H9 (cell line): ENCODE data around the gene WSCD2. TPM values are rescaled to one million over a fixed set of nuclear protein-coding genes. Genes with fewer than 3 reads are reported as not detected.

Source experiments
- DNase-seq: peaks from one replicate; pipeline ENCODE4 v3.0.0-alpha.2; 2017
- H2AFZ ChIP-seq: one replicate; pipeline ENCODE4 v1.6.1; 2013; ENCODE audit warnings: mild to moderate bottlenecking, low read length, control low read depth, moderate library complexity
- H2AK5ac ChIP-seq: 2 replicates; pipeline ENCODE4 v1.6.1; 2013; ENCODE audit warnings: low read length, control low read depth, mixed read lengths; ENCODE audit not compliant: insufficient read length
- H2BK120ac ChIP-seq: one replicate; pipeline ENCODE4 v1.6.1; 2013; ENCODE audit warnings: low read depth, mild to moderate bottlenecking, low read length, control low read depth, inconsistent platforms; ENCODE audit not compliant: poor library complexity, severe bottlenecking
- H2BK12ac ChIP-seq: 2 replicates; pipeline ENCODE4 v1.6.1; 2013; ENCODE audit warnings: low read length, control low read depth, mixed read lengths, low read depth; ENCODE audit not compliant: insufficient read length
- H2BK15ac ChIP-seq: 2 replicates; pipeline ENCODE4 v1.6.1; 2013; ENCODE audit warnings: low read depth, low read length, control low read depth
- H2BK20ac ChIP-seq: one replicate; pipeline ENCODE4 v1.6.1; 2013; ENCODE audit warnings: low read depth, mild to moderate bottlenecking, low read length, control low read depth, inconsistent platforms; ENCODE audit not compliant: poor library complexity, severe bottlenecking
- H2BK5ac ChIP-seq: 2 replicates; pipeline ENCODE4 v1.6.1; 2013; ENCODE audit warnings: low read length, control low read depth, mixed read lengths; ENCODE audit not compliant: insufficient read length
- H3K14ac ChIP-seq: 2 replicates; pipeline ENCODE4 v1.6.1; 2013; ENCODE audit warnings: low read length, control low read depth; ENCODE audit not compliant: insufficient read depth
- H3K18ac ChIP-seq: 2 replicates; pipeline ENCODE4 v1.6.1; 2013; ENCODE audit warnings: low read depth, mild to moderate bottlenecking, mixed read lengths, low read length, control low read depth; ENCODE audit not compliant: insufficient read length
- H3K23ac ChIP-seq: 2 replicates; pipeline ENCODE4 v1.6.1; 2013; ENCODE audit warnings: low read length, control low read depth, mixed read lengths, low read depth; ENCODE audit not compliant: insufficient read length
- H3K23me2 ChIP-seq: 2 replicates; pipeline ENCODE4 v1.6.1; 2013; ENCODE audit warnings: low read depth, mild to moderate bottlenecking, mixed read lengths, low read length, control low read depth; ENCODE audit not compliant: insufficient read length, poor library complexity, severe bottlenecking
- H3K27ac ChIP-seq: 2 replicates; pipeline ENCODE4 v1.5.1; 2013; ENCODE audit warnings: low read length, control low read depth, mixed read lengths, low read depth; ENCODE audit not compliant: insufficient read length
- H3K27me3 ChIP-seq: 2 replicates; pipeline ENCODE4 v1.6.1; 2013; ENCODE audit warnings: low read length, control low read depth, inconsistent platforms; ENCODE audit not compliant: insufficient read depth
- H3K4ac ChIP-seq: 2 replicates; pipeline ENCODE4 v1.6.1; 2013; ENCODE audit warnings: low read depth, mild to moderate bottlenecking, control low read depth, inconsistent platforms, low read length, moderate library complexity
- H3K4me1 ChIP-seq: 2 replicates; pipeline ENCODE4 v1.6.1; 2013; ENCODE audit warnings: low read length, control low read depth, inconsistent platforms; ENCODE audit not compliant: insufficient read depth
- H3K4me2 ChIP-seq: 2 replicates; pipeline ENCODE4 v1.6.1; 2013; ENCODE audit warnings: low read length, control low read depth, mixed read lengths; ENCODE audit not compliant: insufficient read length, insufficient read depth
- H3K56ac ChIP-seq: 2 replicates; pipeline ENCODE4 v1.6.1; 2013; ENCODE audit warnings: low read depth, mild to moderate bottlenecking, mixed read lengths, low read length, control low read depth; ENCODE audit not compliant: insufficient read length
- H3K79me1 ChIP-seq: 2 replicates; pipeline ENCODE4 v1.6.1; 2013; ENCODE audit warnings: low read depth, mild to moderate bottlenecking, moderate library complexity, low read length, control low read depth, inconsistent platforms; ENCODE audit not compliant: insufficient read depth, poor library complexity, severe bottlenecking
- H3K79me2 ChIP-seq: 2 replicates; pipeline ENCODE4 v1.6.1; 2013; ENCODE audit warnings: low read length, control low read depth, inconsistent platforms; ENCODE audit not compliant: insufficient read depth
- H3K9ac ChIP-seq: 2 replicates; pipeline ENCODE4 v1.6.1; 2013; ENCODE audit warnings: low read length, control low read depth, mixed read lengths; ENCODE audit not compliant: insufficient read length; ENCODE audit errors: extremely low read depth
- H3K9me3 ChIP-seq: one replicate; pipeline ENCODE4 v1.6.1; 2013; ENCODE audit warnings: low read depth, low read length, inconsistent platforms; ENCODE audit not compliant: control insufficient read depth
- H3T11ph ChIP-seq: one replicate; pipeline ENCODE4 v1.6.1; 2013; ENCODE audit warnings: mild to moderate bottlenecking, low read length, control low read depth, inconsistent platforms
- H4K20me1 ChIP-seq: one replicate; pipeline ENCODE4 v1.6.1; 2013; ENCODE audit not compliant: control insufficient read depth, insufficient read length, insufficient read depth
- H4K5ac ChIP-seq: 2 replicates; pipeline ENCODE4 v1.6.1; 2013; ENCODE audit warnings: low read depth, mild to moderate bottlenecking, mixed read lengths, low read length, control low read depth; ENCODE audit not compliant: insufficient read length
- H4K8ac ChIP-seq: replicated peaks from 2 replicates; pipeline ENCODE4 v1.6.1; 2013; ENCODE audit warnings: low read length, control low read depth, mixed read lengths, low read depth; ENCODE audit not compliant: insufficient read length
- H4K91ac ChIP-seq: 2 replicates; pipeline ENCODE4 v1.6.1; 2013; ENCODE audit warnings: low read depth, mild to moderate bottlenecking, moderate library complexity, mixed read lengths, low read length, control low read depth; ENCODE audit not compliant: insufficient read length
- H3K27ac Mint-ChIP-seq, 3 experiments: 2 replicates in 2 of 3; 3 replicates in 1 of 3; pipeline ENCODE4 v1.8.0; 2020 to 2021; ENCODE audit warnings: mixed read lengths in 3 of 3, mild to moderate bottlenecking in 1 of 3, moderate library complexity in 1 of 3
- H3K27me3 Mint-ChIP-seq: 2 replicates; pipeline ENCODE4 v1.8.0; 2021; ENCODE audit warnings: low read depth, mild to moderate bottlenecking, moderate library complexity, mixed read lengths
- H3K36me3 Mint-ChIP-seq, 3 experiments: 2 replicates in 2 of 3; 3 replicates in 1 of 3; pipeline ENCODE4 v1.8.0; 2020 to 2021; ENCODE audit warnings: low read depth in 3 of 3, mixed read lengths in 3 of 3; ENCODE audit not compliant: insufficient read depth in 1 of 3
- H3K4me1 Mint-ChIP-seq, 2 experiments: 2 replicates each; pipeline ENCODE4 v1.8.0; 2020; ENCODE audit warnings: mixed read lengths in 2 of 2
- H3K4me3 Mint-ChIP-seq, 2 experiments: 2 replicates in 1 of 2; 3 replicates in 1 of 2; pipeline ENCODE4 v1.8.0; 2020 to 2021; ENCODE audit warnings: mild to moderate bottlenecking in 2 of 2, mixed read lengths in 2 of 2, moderate library complexity in 1 of 2
- H3K9me3 Mint-ChIP-seq, 2 experiments: 2 replicates in 1 of 2; 3 replicates in 1 of 2; pipeline ENCODE4 v1.8.0; 2020; ENCODE audit warnings: mild to moderate bottlenecking in 2 of 2, mixed read lengths in 2 of 2, moderate library complexity in 1 of 2
- CTCF ChIP-seq: fragments of 200-600 bp; sonication (generic); conservative IDR thresholded peaks from 3 replicates; pipeline ENCODE4 v1.8.0; 2021; ENCODE audit warnings: antibody characterized with exemption, mild to moderate bottlenecking
- WGBS: extraction: QIAGEN DNeasy Blood & Tissue Kit; methylation state at CpG from one replicate; pipeline ENCODE4 v1.1.7; 2013; ENCODE audit warnings: missing lambda C conversion rate, low lambda C conversion rate, mixed read lengths; ENCODE audit not compliant: insufficient read length; ENCODE audit errors: extremely low coverage; 5-methylcytosine and 5-hydroxymethylcytosine counted together
- total RNA-seq: library from RNA; stranded (reverse); gene quantifications from 2 replicates; pipeline ENCODE4 v1.2.1, GENCODE V29; 2021

WSCD2 gene
- total RNA-seq, 1 experiment from 2014 or later = 0.92 TPM

- no peak for DNase-seq
- H3K27me3 Mint-ChIP-seq = no peaks in the 10 kb centered on the region; the same call in 1 of the 2 replicates
- no peak overlapping the region for H2AK5ac ChIP-seq
- H3K4ac ChIP-seq = no peak overlapping the region
- no peaks in the 10 kb centered on the region for H4K20me1 ChIP-seq
- WGBS = no CpG with 5 or more reads among the region's 1 CpG
- H2AFZ ChIP-seq = no peak overlapping the region
- no peaks in the 10 kb centered on the region for H3K79me2 ChIP-seq
- H3K27ac ChIP-seq = no peak overlapping the region
- no peak overlapping the region for H4K91ac ChIP-seq
- peaks cover 54 to 61% of the 10 kb centered on the region in 2 experiments for H3K4me1 Mint-ChIP-seq
- no peak overlapping the region for H4K8ac ChIP-seq
- no peak overlapping the region for H2BK15ac ChIP-seq
- no peak overlapping the region for H2BK120ac ChIP-seq
- peak overlapping the region in 2 of 3 experiments; percentile 42 to 62; a peak in 3 of 7 replicates for H3K27ac Mint-ChIP-seq
- no peak overlapping the region for H3K14ac ChIP-seq
- no peaks in the 10 kb centered on the region for H3K23me2 ChIP-seq
- peaks cover 0 to 4% (median 0%) of the 10 kb centered on the region in 3 experiments; a peak in 2 of 7 replicates for H3K36me3 Mint-ChIP-seq
- H2BK12ac ChIP-seq = no peak overlapping the region
- H3K9me3 ChIP-seq = no peaks in the 10 kb centered on the region
- H3K18ac ChIP-seq = no peak overlapping the region
- H3K4me1 ChIP-seq = peaks cover 4% of the 10 kb centered on the region; the same call in 1 of the 2 replicates
- H2BK5ac ChIP-seq = no peak overlapping the region
- H3K27me3 ChIP-seq = no peaks in the 10 kb centered on the region; the same call in 1 of the 2 replicates
- H3K9ac ChIP-seq = no peak overlapping the region
- TF ChIP-seq CTCF = no peak
- no peaks in the 10 kb centered on the region; a peak in 2 of 5 replicates for H3K9me3 Mint-ChIP-seq
- H3K79me1 ChIP-seq = no peaks in the 10 kb centered on the region
- H2BK20ac ChIP-seq = no peak overlapping the region
- no peak overlapping the region for H4K5ac ChIP-seq
- H3K4me3 Mint-ChIP-seq = no peak overlapping the region
- no peak overlapping the region for H3K23ac ChIP-seq
- no peak overlapping the region for H3K56ac ChIP-seq
- no peak overlapping the region for H3K4me2 ChIP-seq
- no peak overlapping the region for H3T11ph ChIP-seq
These were observed 14.1 kb downstream of the WSCD2 start for GRCh38 chr12:108143144-108143543.
